ENCODE results near the gene HDDC2.

- no peak for TF ChIP-seq CTCF (conservative IDR thresholded peaks at IDR 0.05; ENCODE audit: low read length)
- TF ChIP-seq EZH2phosphoT487 (IDR thresholded peaks at IDR 0.05; ENCODE audit: borderline replicate concordance, low read depth, low read length), result no peak
Observed at GRCh38 chr6:125251516-125252220, 50.1 kb downstream of the HDDC2 start.
